ENCODE data around the gene CROCC2.
"Not testable (repeated sequence)": the region's sequence is repeated elsewhere in the genome, so short reads cannot be mapped to it uniquely, and the experiment has no call there.

Gene CROCC2

GRCh38 chr2:240966906-240967680 lies 61.0 kb downstream of the CROCC2 start:
- DNase-seq (ENCODE audit: low read depth in 2 of 2) = no peak

GRCh38 chr2:240967681-240968621 lies 61.8 kb downstream of the CROCC2 start:
- no peak for DNase-seq (ENCODE audit: low read depth in 2 of 2)

GRCh38 chr2:240968731-240969624 lies 62.8 kb downstream of the CROCC2 start:
- DNase-seq (ENCODE audit: low read depth in 2 of 2) = no peak

- no peak for DNase-seq (ENCODE audit: low read depth in 2 of 2)
Measured at GRCh38 chr2:240970104-240970503, 64.0 kb downstream of the CROCC2 start.

GRCh38 chr2:240970816-240971215 lies 64.7 kb downstream of the CROCC2 start:
- no peak for DNase-seq (ENCODE audit: low read depth in 2 of 2)

- DNase-seq (ENCODE audit: low read depth in 2 of 2) = no peak
Measured at GRCh38 chr2:240972201-240972600, 66.1 kb downstream of the CROCC2 start.

- DNase-seq (ENCODE audit: low read depth in 2 of 2) = no peak
Measured at GRCh38 chr2:240972636-240973521, 66.7 kb downstream of the CROCC2 start.

GRCh38 chr2:240974771-240975572 lies 68.8 kb downstream of the CROCC2 start:
- no peak for DNase-seq (ENCODE audit: low read depth in 2 of 2)

- not testable (repeated sequence) for DNase-seq (ENCODE audit: low read depth in 2 of 2)
Measured at GRCh38 chr2:240975903-240976302, 69.8 kb downstream of the CROCC2 start.

GRCh38 chr2:240981280-240981679 lies 75.1 kb downstream of the CROCC2 start:
- no peak for DNase-seq (ENCODE audit: low read depth in 2 of 2)

- DNase-seq (ENCODE audit: low read depth in 2 of 2) = no peak
Measured at GRCh38 chr2:240981871-240982800, 76.0 kb downstream of the CROCC2 start.

GRCh38 chr2:240982821-240983281 lies 76.7 kb downstream of the CROCC2 start:
- no peak for DNase-seq (ENCODE audit: low read depth in 2 of 2)

GRCh38 chr2:240983361-240983995 lies 77.3 kb downstream of the CROCC2 start:
- DNase-seq (ENCODE audit: low read depth in 2 of 2) = peak; percentile 17

GRCh38 chr2:240983996-240984498 lies 77.9 kb downstream of the CROCC2 start:
- DNase-seq (ENCODE audit: low read depth in 2 of 2) = no peak

GRCh38 chr2:240985881-240986786 lies 80.0 kb downstream of the CROCC2 start:
- no peak for DNase-seq (ENCODE audit: low read depth in 2 of 2)

- DNase-seq (ENCODE audit: low read depth in 2 of 2) = no peak
Measured at GRCh38 chr2:240986787-240987411, 80.8 kb downstream of the CROCC2 start.
